Activated CD4-positive, CD25-positive, alpha-beta regulatory T cell (primary cell): ENCODE results near the gene ANAPC2.
A peak's percentile ranks its signal among the peaks of the same experiment; 100 is the strongest.
"Not testable (repeated sequence)": the region's sequence is repeated elsewhere in the genome, so short reads cannot be mapped to it uniquely, and the experiment has no call there.

ENCODE experiments used
- DNase-seq, 4 experiments: peaks; one replicate each; lab custom pipeline; 2025; lab: John Stamatoyannopoulos, UW

ANAPC2 gene

DNA sequence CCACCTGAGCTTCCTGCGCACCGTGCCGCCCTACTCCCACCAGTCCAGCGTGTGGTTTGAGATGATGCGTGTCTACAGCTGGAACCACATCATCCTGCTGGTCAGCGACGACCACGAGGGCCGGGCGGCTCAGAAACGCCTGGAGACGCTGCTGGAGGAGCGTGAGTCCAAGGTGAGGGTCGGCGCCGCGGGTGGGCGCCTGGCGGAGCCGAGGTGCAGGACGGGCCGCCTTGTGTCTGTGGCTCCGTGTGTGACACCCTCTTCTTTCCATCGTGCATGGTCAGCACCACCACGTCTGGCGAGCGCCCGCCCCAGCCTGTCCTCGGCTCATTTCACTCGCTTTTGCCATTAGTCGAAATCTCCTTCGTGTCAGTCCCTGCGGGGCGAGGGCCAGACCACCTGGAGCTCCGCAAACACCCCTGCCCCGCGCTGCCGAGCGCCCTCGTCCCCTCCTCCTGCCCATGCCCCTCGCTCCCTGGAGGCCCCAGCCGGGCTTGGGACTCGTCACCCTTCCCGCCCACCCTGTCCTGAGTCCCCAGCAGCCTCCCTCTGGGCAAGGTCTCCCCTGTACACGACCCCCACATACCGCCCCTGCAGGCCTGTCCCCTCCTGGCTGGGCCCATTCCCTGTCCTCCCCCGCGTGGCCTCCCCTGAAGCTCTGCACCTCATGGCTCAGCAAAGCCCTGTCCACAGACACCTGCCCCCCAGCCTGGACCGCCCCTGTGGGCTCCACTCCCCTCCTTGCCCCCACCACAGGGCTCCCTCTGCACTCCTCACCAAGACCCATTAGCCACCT, 42.4 kb downstream of the ANAPC2 start:
- DNase-seq = no peak

DNA sequence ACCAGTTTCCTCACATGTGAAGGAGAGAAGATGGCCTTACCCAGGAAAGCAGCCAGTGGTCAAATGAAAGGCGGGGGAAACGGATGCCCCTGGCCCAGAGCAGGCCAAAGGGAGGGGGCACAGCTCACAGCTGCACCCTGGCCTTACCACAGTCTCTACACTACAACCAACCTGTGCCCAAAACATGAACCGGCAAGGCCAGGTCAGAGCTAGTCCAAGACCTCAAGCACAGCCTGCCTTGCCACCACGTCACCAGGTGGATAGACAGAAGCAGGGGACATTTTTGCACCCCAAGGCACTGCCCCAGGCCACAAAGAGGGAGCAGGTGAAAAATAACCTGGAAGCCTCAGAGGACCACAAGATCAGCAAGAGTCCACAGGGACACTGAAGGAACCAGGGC, 44.9 kb downstream of the ANAPC2 start:
- DNase-seq = no peak

DNA sequence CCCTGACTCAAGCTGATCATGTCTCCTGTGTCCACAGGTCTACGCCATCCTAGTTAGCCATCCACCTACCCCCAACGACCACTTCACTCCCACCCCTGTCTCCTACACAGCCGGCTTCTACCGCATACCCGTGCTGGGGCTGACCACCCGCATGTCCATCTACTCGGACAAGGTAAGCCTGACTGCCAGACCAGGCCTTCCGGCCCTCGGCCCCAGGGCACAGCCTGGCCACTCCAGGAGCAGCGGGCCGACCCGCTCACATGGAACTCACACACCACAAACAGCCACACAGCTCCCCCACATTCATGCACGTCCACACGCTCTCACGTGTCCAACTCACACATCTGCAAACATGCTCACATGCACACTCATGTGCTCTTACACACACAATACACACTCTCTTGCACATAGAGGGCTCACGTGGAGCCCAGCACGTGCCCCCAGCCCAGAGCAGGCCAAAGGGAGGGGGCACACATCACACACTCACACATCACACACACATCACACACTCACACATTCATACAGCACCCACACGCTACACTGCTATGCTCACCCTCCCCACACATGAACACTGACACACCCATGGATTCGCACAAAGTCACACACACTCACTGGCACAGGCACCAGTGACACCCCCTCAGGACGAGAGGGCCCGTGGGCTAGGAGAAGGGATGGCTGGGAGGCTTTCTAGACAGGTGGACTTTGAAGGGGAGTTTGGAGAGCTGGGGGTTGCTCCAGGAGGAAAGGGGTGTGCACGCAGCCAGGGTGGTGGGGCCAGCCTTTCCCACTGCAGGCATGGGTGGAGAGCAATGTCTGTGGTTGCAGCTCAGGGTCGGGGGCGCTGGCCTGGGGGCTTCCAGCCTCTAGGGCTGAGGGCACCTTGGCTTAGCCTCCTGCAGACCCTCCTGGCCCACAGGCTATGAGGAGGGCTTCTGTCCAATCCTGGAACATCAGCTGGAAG, 46.1 kb downstream of the ANAPC2 start:
- no peak for DNase-seq

GRCh38 chr9:137141050-137141810, 47.1 kb downstream of the ANAPC2 start:
- no peak for DNase-seq

GRCh38 chr9:137140151-137141012, 48.0 kb downstream of the ANAPC2 start:
- DNase-seq = no peak

GRCh38 chr9:137139468-137140150, 48.8 kb downstream of the ANAPC2 start:
- no peak for DNase-seq

GRCh38 chr9:137138722-137139467, 49.5 kb downstream of the ANAPC2 start, which contains the start of gene GRIN1:
GRIN1 (plus strand) TSS chr9:137139154; CDS start chr9:137139487, 333 bp downstream.
- no peak for DNase-seq

GRCh38 chr9:137138058-137138721, 50.2 kb downstream of the ANAPC2 start:
- DNase-seq = no peak

DNA sequence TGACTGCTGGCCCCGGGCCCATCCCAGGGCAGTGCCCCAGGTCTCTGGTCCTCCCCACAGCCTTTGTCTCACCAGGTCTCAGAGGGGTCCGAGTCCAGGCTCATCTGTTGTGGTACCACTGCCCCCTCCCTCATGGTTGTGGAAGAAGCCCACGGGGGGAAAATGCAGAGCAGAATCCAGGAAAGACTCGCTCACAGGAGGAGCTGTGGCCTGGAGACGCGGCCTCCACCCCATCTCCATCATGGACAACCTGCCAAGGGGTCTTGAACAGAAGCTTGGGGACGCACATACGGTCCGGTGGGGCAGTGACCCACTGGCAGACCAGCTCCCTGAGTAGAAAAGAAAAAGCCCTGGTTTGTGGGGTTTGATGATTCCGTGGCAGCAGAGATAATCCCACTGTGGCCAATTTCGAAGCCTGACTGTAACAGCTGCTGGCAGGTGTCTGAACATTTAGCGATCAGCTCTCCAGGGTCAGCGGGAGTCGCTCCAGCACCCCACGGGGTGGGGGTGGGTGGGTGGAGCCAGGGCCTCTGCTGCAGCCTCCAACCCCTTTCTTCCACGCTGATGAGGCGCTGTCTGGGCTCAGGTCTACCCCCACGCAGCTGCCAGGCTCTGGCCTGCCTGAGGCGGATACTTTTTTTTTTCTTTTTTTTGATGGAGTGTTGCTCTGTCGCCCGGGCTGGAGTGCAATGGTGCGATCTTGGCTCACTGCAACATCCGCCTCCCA, 51.3 kb downstream of the ANAPC2 start:
- DNase-seq = no peak

DNA sequence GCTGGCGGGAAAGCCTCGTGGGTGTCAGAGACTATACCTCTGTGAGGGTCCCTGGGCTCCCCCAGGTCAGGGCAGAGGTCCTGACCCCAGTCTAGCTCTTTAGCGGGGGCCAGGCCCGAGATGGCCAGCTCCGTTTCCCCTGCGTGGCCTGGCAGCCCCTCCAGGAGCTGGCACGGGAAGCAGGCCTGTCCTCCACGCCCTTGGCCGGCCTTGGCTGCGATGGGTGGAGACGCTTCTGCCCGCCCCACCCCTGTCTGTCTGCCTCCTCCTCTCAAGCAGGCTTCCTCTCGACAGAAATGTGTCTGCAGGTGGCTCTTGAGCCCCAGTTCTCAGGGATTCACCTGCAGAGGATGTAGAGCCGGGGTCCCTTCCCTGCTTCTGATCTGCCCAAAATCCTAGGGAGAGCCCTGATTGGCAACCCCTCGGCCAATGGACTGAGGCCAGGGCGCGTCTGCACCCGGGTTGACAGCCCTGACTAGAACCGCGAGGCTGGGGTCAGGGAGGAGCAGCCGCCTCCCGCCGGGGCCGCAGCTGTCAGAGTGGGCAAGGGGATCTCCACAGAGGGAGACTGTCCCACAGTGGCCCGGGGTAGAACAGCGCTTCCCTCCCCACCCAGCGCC, 52.0 kb downstream of the ANAPC2 start:
- DNase-seq = no peak

- not testable (repeated sequence) for DNase-seq
Observed at GRCh38 chr9:137135154-137135553, 53.2 kb downstream of the ANAPC2 start.

- no peak for DNase-seq
Observed at GRCh38 chr9:137134191-137134590, 54.2 kb downstream of the ANAPC2 start.

- DNase-seq = no peak
Observed at GRCh38 chr9:137130176-137130755, 58.1 kb downstream of the ANAPC2 start.

DNA sequence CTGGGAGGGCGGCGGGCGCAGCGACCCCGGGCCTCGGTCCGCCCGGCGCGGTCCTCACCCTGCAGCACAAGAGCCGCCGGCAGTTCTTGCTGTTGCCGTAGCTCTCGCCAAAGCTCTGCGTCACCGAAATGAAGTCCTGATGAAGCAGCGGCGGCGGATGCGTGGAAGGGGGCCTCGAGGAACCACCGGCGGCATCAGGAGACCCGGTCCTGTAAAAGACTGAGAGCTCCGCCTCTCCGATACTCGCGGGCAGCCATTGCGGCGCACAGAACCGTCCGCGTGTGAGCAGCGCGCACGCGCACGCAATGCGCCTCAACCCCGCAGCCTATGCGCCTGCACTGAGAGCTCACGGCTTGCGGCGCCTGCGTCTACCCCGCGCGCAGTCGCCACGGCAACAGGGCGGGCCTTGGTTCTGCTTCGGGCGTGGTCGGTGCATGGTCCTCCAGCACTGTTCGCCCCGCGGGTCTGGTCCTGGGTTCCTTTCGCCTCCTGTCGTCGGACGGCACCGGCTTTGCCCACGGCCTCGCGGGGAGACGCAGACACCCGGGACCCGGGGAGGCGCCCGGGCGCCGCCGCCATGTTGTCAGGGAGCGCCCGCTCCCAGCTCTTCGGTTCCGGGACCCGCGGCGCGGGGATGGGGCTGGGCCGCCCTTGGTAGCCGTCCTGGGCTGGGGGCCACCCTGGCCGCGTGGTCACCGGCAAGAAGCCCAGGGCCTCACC, 58.7 kb downstream of the ANAPC2 start:
- DNase-seq = peak; percentile 69 to 88 (median 82)

DNA sequence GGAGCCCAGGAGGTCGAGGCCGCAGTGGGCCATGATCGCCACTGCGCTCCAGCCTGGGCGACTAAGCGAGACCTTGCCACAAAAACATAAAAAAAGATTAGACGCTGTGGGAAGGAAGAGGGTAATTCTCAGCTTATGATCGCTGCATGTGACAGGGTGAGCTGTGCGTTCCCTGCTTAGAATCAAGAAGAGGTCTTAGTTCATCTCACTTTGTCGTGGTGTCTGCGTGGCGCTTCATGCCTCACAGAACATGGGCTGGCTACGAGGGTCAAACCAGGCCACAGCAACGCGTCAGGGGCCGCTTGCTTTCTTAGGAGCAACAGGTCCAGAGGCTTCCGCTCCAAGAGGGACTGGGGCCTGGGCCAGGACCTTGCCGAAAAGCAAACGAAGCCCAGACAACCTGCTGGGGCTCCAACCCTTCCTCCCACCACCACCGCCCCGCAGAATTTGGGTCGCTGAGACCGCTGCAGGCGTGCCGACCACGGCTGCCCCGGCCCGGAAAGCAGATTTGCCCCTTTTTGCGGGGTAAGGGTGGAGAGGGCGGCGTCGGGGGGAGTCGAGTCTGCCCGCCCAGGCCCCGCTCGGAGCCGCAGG, 59.4 kb downstream of the ANAPC2 start:
- no peak for DNase-seq

GRCh38 chr9:137128158-137128861, 60.0 kb downstream of the ANAPC2 start:
- no peak for DNase-seq
